HG02840 (cell line): Measurements from ENCODE around the gene UPK3BL1.
"Not testable (repeated sequence)": the region's sequence is repeated elsewhere in the genome, so short reads cannot be mapped to it uniquely, and the experiment has no call there.

Source experiments
- ATAC-seq: cut with Tn5 transposase; IDR thresholded peaks from one replicate; pipeline ENCODE4 v1.9.1; 2021; ENCODE audit warnings: mild to moderate bottlenecking, moderate library complexity, moderate number of reproducible peaks; ENCODE audit not compliant: unreplicated experiment, low FRiP score

The UPK3BL1 gene

GRCh38 chr7:102634299-102634698 lies 8.3 kb downstream of the UPK3BL1 start:
- ATAC-seq, result not testable (repeated sequence)

GRCh38 chr7:102630622-102631021 lies 12.0 kb downstream of the UPK3BL1 start:
- not testable (repeated sequence) for ATAC-seq

- ATAC-seq, result not testable (repeated sequence)
Observed at GRCh38 chr7:102627271-102627904, 15.2 kb downstream of the UPK3BL1 start.

GRCh38 chr7:102618122-102618521 lies 24.5 kb downstream of the UPK3BL1 start:
- ATAC-seq, result not testable (repeated sequence)

GRCh38 chr7:102616507-102617125 lies 26.0 kb downstream of the UPK3BL1 start, which contains the start of gene RASA4:
Gene RASA4 (minus strand): TSS chr7:102616756. CDS start chr7:102616689, 67 bp downstream.
- ATAC-seq, result peak; percentile 47

- ATAC-seq, result not testable (repeated sequence)
Observed at GRCh38 chr7:102615930-102616329, 26.7 kb downstream of the UPK3BL1 start.

- not testable (repeated sequence) for ATAC-seq
Observed at GRCh38 chr7:102614873-102615272, 27.7 kb downstream of the UPK3BL1 start.

- peak; percentile 18 for ATAC-seq
Observed at GRCh38 chr7:102614346-102614697, 28.3 kb downstream of the UPK3BL1 start.

- peak; percentile 64 for ATAC-seq
Observed at GRCh38 chr7:102613575-102614345, 28.8 kb downstream of the UPK3BL1 start.

- ATAC-seq, result not testable (repeated sequence)
Observed at GRCh38 chr7:102611675-102612325, 30.8 kb downstream of the UPK3BL1 start.

- peak; percentile 27 for ATAC-seq
Observed at GRCh38 chr7:102611013-102611674, 31.4 kb downstream of the UPK3BL1 start.

GRCh38 chr7:102610441-102610840 lies 32.1 kb downstream of the UPK3BL1 start:
- not testable (repeated sequence) for ATAC-seq

- not testable (repeated sequence) for ATAC-seq
Observed at GRCh38 chr7:102609734-102610133, 32.9 kb downstream of the UPK3BL1 start.

GRCh38 chr7:102606848-102607247 lies 35.7 kb downstream of the UPK3BL1 start:
- ATAC-seq, result not testable (repeated sequence)

- ATAC-seq, result not testable (repeated sequence)
Observed at GRCh38 chr7:102604431-102605145, 38.0 kb downstream of the UPK3BL1 start.

GRCh38 chr7:102602317-102602716 lies 40.3 kb downstream of the UPK3BL1 start:
- not testable (repeated sequence) for ATAC-seq

- not testable (repeated sequence) for ATAC-seq
Observed at GRCh38 chr7:102599699-102600098, 42.9 kb downstream of the UPK3BL1 start.

GRCh38 chr7:102596036-102596435 lies 46.6 kb downstream of the UPK3BL1 start:
- not testable (repeated sequence) for ATAC-seq

- peak; percentile 34 for ATAC-seq
Observed at GRCh38 chr7:102593637-102594334, 48.8 kb downstream of the UPK3BL1 start.
